Esophagus muscularis mucosa (tissue), 3 donors: ENCODE data around the gene CBLB.

Source experiments
- CTCF ChIP-seq, 3 experiments: fragments of 200-600 bp in 2 of 3; fragments of 450-650 bp in 1 of 3; sonication (generic) in 2 of 3; IDR thresholded peaks; one replicate each; pipeline ENCODE4 v1.5.1; 2017 to 2019; ENCODE audit warnings: antibody characterized with exemption in 3 of 3, mild to moderate bottlenecking in 2 of 3, moderate library complexity in 1 of 3
- POLR2AphosphoS5 ChIP-seq, 2 donors: sonication (generic); formaldehyde crosslinking; IDR thresholded peaks; one replicate each; pipeline ENCODE4 v1.6.1; 2017; ENCODE audit warnings: antibody characterized with exemption in 2 of 2

- TF ChIP-seq CTCF (IDR thresholded peaks at IDR 0.05), result no peak
- TF ChIP-seq POLR2AphosphoS5 (IDR thresholded peaks at IDR 0.05), result no peak
These were observed 96.2 kb downstream of the CBLB start for GRCh38 chr3:105772635-105773034.
